ENCODE results near the gene CA5A. TPM values are rescaled to one million over a fixed set of nuclear protein-coding genes. Genes with fewer than 3 reads are reported as not detected.

Gene CA5A
- total and polyA plus RNA-seq, 2 of the 13 experiments (the other 11 are each of a cell fraction or from before 2014, with no cell fraction given): 66.8 to 106 TPM

GRCh38 chr16:87855852-87856715 lies 80.2 kb downstream of the CA5A start (continued):
- no peak for TF ChIP-seq ZNF761 (CRISPR knock-in tag; conservative IDR thresholded peaks at IDR 0.05)
- TF ChIP-seq HMGXB4 (CRISPR knock-in tag; IDR thresholded peaks at IDR 0.05; ENCODE audit: borderline replicate concordance in 1 of 2, low read depth in 1 of 2): peak in 1 of 2 experiments; percentile 27; a peak in 1 of 4 replicates
- no peak for TF ChIP-seq ZNF550 (CRISPR knock-in tag; IDR thresholded peaks at IDR 0.05; ENCODE audit: borderline replicate concordance)
- no peak for TF ChIP-seq ZNF562 (CRISPR knock-in tag; IDR thresholded peaks at IDR 0.05; ENCODE audit: borderline replicate concordance)
- peak; percentile 80; the same call in 1 of the 2 replicates for TF ChIP-seq ZNF331 (CRISPR knock-in tag; IDR thresholded peaks at IDR 0.05)
- no peak for TF ChIP-seq CCDC6 (CRISPR knock-in tag; IDR thresholded peaks at IDR 0.05)
- no peak for TF ChIP-seq FOXA1 (IDR thresholded peaks at IDR 0.05)
- TF ChIP-seq FOXA1 (CRISPR knock-in tag; IDR thresholded peaks at IDR 0.05): peak; percentile 62
- TF ChIP-seq HNRNPK (IDR thresholded peaks at IDR 0.05; ENCODE audit: low read depth, low read length, poor library complexity, severe bottlenecking): no peak
- TF ChIP-seq PHB2 (IDR thresholded peaks at IDR 0.05; ENCODE audit: partially characterized antibody): no peak
- no peak for TF ChIP-seq KDM1A (CRISPR knock-in tag; IDR thresholded peaks at IDR 0.05)
- TF ChIP-seq TBX2 (CRISPR knock-in tag; IDR thresholded peaks at IDR 0.05; ENCODE audit: borderline replicate concordance): peak; percentile 67; the same call in 1 of the 2 replicates
- no peak for TF ChIP-seq ZNF17 (CRISPR knock-in tag; IDR thresholded peaks at IDR 0.05)
- TF ChIP-seq ARID4A (CRISPR knock-in tag; IDR thresholded peaks at IDR 0.05; ENCODE audit: borderline replicate concordance): peak; percentile 80
- TF ChIP-seq GZF1 (CRISPR knock-in tag; IDR thresholded peaks at IDR 0.05): peak; percentile 57; the same call in 1 of the 2 replicates
- no peak for TF ChIP-seq SUZ12 (IDR thresholded peaks at IDR 0.05; ENCODE audit: low read depth, low read length)
- TF ChIP-seq PRDM15 (CRISPR knock-in tag; IDR thresholded peaks at IDR 0.05): 0 out of 2 replicates have a peak, but pooled peaks have one; percentile 51
- TF ChIP-seq PPARG (CRISPR knock-in tag; conservative IDR thresholded peaks at IDR 0.05): no peak
- TF ChIP-seq MLLT10 (CRISPR knock-in tag; IDR thresholded peaks at IDR 0.05): no peak
- no peak for TF ChIP-seq FOXP1 (IDR thresholded peaks at IDR 0.05)
- TF ChIP-seq FOXP1 (CRISPR knock-in tag; IDR thresholded peaks at IDR 0.05): peak; percentile 67; the same call in 1 of the 2 replicates
